Neural cell (in vitro differentiated cells): ENCODE data around the gene PYDC1. TPM values are rescaled to one million over a fixed set of nuclear protein-coding genes. Genes with fewer than 3 reads are reported as not detected.
"Not testable (repeated sequence)": the region's sequence is repeated elsewhere in the genome, so short reads cannot be mapped to it uniquely, and the experiment has no call there.

Source experiments
- H2AFZ ChIP-seq: fragments of 200-600, 300-800 bp; sonication (generic), shearing (Covaris generic); 2 replicates; pipeline ENCODE4 v1.6.0; 2014; ENCODE audit warnings: low read depth, mild to moderate bottlenecking, antibody characterized with exemption, low read length, moderate library complexity
- H3F3A ChIP-seq: fragments of 200-600 bp; shearing (Covaris generic); 2 replicates; pipeline ENCODE4 v1.6.1; 2016; ENCODE audit warnings: mild to moderate bottlenecking, moderate library complexity, mixed read lengths, antibody characterized with exemption, low read length; ENCODE audit not compliant: insufficient read depth, poor library complexity, severe bottlenecking
- H3K27ac ChIP-seq: fragments of 200-600, 300-800 bp; sonication (generic), shearing (Covaris generic); 2 replicates; pipeline ENCODE4 v1.5.1; 2014; ENCODE audit warnings: mild to moderate bottlenecking, low read length, moderate library complexity
- H3K27me3 ChIP-seq: fragments of 300-800, 200-600 bp; sonication (generic), shearing (Covaris generic); 2 replicates; pipeline ENCODE4 v1.6.0; 2014; ENCODE audit warnings: mild to moderate bottlenecking, low read depth, low read length, moderate library complexity; ENCODE audit not compliant: insufficient read depth
- H3K36me3 ChIP-seq: fragments of 300-800, 200-600 bp; sonication (generic), shearing (Covaris generic); 2 replicates; pipeline ENCODE4 v1.5.1; 2014; ENCODE audit warnings: mild to moderate bottlenecking, antibody characterized with exemption, low read length, moderate library complexity; ENCODE audit not compliant: insufficient read depth
- H3K4me2 ChIP-seq: fragments of 300-800, 200-600 bp; sonication (generic), shearing (Covaris generic); 2 replicates; pipeline ENCODE4 v1.6.0; 2014; ENCODE audit warnings: mild to moderate bottlenecking, low read length
- H3K4me3 ChIP-seq: fragments of 300-800, 200-600 bp; sonication (generic), shearing (Covaris generic); 2 replicates; pipeline ENCODE4 v1.5.1; 2014; ENCODE audit warnings: mild to moderate bottlenecking, low read length, moderate library complexity
- H3K79me2 ChIP-seq: fragments of 200-600 bp; shearing (Covaris generic); replicated peaks from 2 replicates; pipeline ENCODE4 v1.6.0; 2014; ENCODE audit warnings: mild to moderate bottlenecking, low read length, moderate library complexity; ENCODE audit not compliant: insufficient read depth
- H3K9ac ChIP-seq: fragments of 300-800, 200-600 bp; sonication (generic), shearing (Covaris generic); 2 replicates; pipeline ENCODE4 v1.6.1; 2016; ENCODE audit warnings: mild to moderate bottlenecking, low read length, mixed read lengths
- H3K9me2 ChIP-seq: fragments of 200-600 bp; shearing (Covaris generic); 2 replicates; pipeline ENCODE4 v1.6.1; 2016; ENCODE audit warnings: mild to moderate bottlenecking, low read length, mixed read lengths; ENCODE audit not compliant: insufficient read depth
- H3K9me3 ChIP-seq: fragments of 200-600, 300-800 bp; sonication (generic), shearing (Covaris generic); 2 replicates; pipeline ENCODE4 v1.6.1; 2016; ENCODE audit warnings: mild to moderate bottlenecking, mixed run types, low read length, moderate library complexity, mixed read lengths
- H4K20me1 ChIP-seq: fragments of 200-600 bp; shearing (Covaris generic); 2 replicates; pipeline ENCODE4 v1.6.1; 2016; ENCODE audit warnings: mild to moderate bottlenecking, mixed run types; ENCODE audit not compliant: insufficient read depth
- CTCF ChIP-seq: fragments of 450-650 bp; IDR thresholded peaks from 2 replicates; pipeline ENCODE4 v1.5.1; 2014; ENCODE audit warnings: antibody characterized with exemption, mild to moderate bottlenecking, moderate library complexity; ENCODE audit not compliant: poor library complexity, severe bottlenecking
- EP300 ChIP-seq: fragments of 450-650 bp; conservative IDR thresholded peaks from 2 replicates; pipeline ENCODE4 v1.6.1; 2014; ENCODE audit warnings: antibody characterized with exemption, mild to moderate bottlenecking, moderate library complexity; ENCODE audit not compliant: poor library complexity, severe bottlenecking
- EZH2 ChIP-seq: fragments of 200-600, 300-800 bp; shearing (Covaris generic), sonication (generic); IDR thresholded peaks from 2 replicates; pipeline ENCODE4 v1.6.1; 2014; ENCODE audit warnings: antibody characterized with exemption, low read length, borderline replicate concordance, mild to moderate bottlenecking; ENCODE audit not compliant: insufficient read depth, poor library complexity, severe bottlenecking
- MXI1 ChIP-seq: fragments of 450-650 bp; conservative IDR thresholded peaks from 2 replicates; pipeline ENCODE4 v1.6.1; 2014; ENCODE audit warnings: antibody characterized with exemption, mild to moderate bottlenecking; ENCODE audit not compliant: poor library complexity, severe bottlenecking
- POLR2AphosphoS5 ChIP-seq: IDR thresholded peaks from 2 replicates; pipeline ENCODE4 v1.6.1; 2012
- RAD21 ChIP-seq: fragments of 450-650 bp; conservative IDR thresholded peaks from 2 replicates; pipeline ENCODE4 v1.6.1; 2014; ENCODE audit warnings: antibody characterized with exemption, mild to moderate bottlenecking, moderate library complexity
- REST ChIP-seq: IDR thresholded peaks from 2 replicates; pipeline ENCODE4 v1.6.1; 2012; ENCODE audit warnings: borderline replicate concordance
- SMC3 ChIP-seq: fragments of 450-650 bp; conservative IDR thresholded peaks from 2 replicates; pipeline ENCODE4 v1.6.1; 2014; ENCODE audit warnings: antibody characterized with exemption, mild to moderate bottlenecking, moderate library complexity; ENCODE audit not compliant: poor library complexity
- TAF1 ChIP-seq: IDR thresholded peaks from 2 replicates; pipeline ENCODE4 v1.6.1; 2012; ENCODE audit warnings: low read depth
- polyA plus RNA-seq: library from polyadenylated mRNA; depleted of rRNA; stranded (reverse); fragments of >200 nt; gene quantifications from 2 replicates; pipeline ENCODE4 v1.2.3, GENCODE V29; 2014

Gene PYDC1
- polyA plus RNA-seq, 1 donor from 2014 or later, result not detected

DNA sequence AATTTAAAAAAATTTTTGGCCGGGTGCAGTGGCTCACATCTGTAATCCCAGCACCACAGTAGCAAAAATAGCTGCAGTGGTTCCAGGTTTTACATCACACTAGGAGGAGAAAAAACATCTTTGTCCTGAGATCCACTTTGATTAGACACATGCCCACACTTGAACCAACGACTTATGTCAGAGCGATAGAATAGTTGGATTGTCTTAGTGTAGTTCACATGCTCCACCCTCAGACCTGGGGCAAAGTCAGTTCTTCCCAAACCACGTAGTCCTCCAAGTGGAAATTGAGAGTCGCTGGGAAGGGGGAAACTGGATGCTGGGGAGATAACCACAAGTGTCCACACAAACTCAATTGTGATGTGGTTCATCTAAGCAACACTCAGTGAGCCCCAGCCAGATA lies 31.4 kb upstream of the PYDC1 start:
- Histone ChIP-seq H3K36me3 (no peaks in the 10 kb centered on the region), H4K20me1 (no peaks in the 10 kb centered on the region), H3F3A (no peaks in the 10 kb centered on the region), H3K9me2 (no peaks in the 10 kb centered on the region), H3K9me3 (no peaks in the 10 kb centered on the region), H3K9ac (no peak overlapping the region), H2AFZ (no peak overlapping the region), H3K27ac (no peak overlapping the region), H3K4me3 (no peak overlapping the region), H3K4me2 (no peak overlapping the region), H3K27me3 (no peaks in the 10 kb centered on the region), H3K79me2 (no peaks in the 10 kb centered on the region)
- no peak for TF ChIP-seq RAD21
- TF ChIP-seq POLR2AphosphoS5, result no peak
- TF ChIP-seq EP300, result no peak
- no peak for TF ChIP-seq SMC3
- no peak for TF ChIP-seq TAF1
- no peak for TF ChIP-seq EZH2
- no peak for TF ChIP-seq REST
- no peak for TF ChIP-seq MXI1
- no peak for TF ChIP-seq CTCF

GRCh38 chr16:31246296-31246695 lies 29.4 kb upstream of the PYDC1 start:
- Histone ChIP-seq H3F3A (no peaks in the 10 kb centered on the region), H3K27ac (no peak overlapping the region), H3K79me2 (no peaks in the 10 kb centered on the region), H4K20me1 (no peaks in the 10 kb centered on the region), H3K4me2 (no peak overlapping the region), H2AFZ (no peak overlapping the region), H3K9me2 (no peaks in the 10 kb centered on the region), H3K36me3 (no peaks in the 10 kb centered on the region), H3K9ac (no peak overlapping the region), H3K9me3 (no peaks in the 10 kb centered on the region), H3K4me3 (no peak overlapping the region), H3K27me3 (no peaks in the 10 kb centered on the region)
- TF ChIP-seq POLR2AphosphoS5, result no peak
- no peak for TF ChIP-seq EP300
- no peak for TF ChIP-seq CTCF
- TF ChIP-seq TAF1, result no peak
- no peak for TF ChIP-seq SMC3
- TF ChIP-seq EZH2, result no peak
- no peak for TF ChIP-seq RAD21
- TF ChIP-seq MXI1, result no peak
- no peak for TF ChIP-seq REST

DNA sequence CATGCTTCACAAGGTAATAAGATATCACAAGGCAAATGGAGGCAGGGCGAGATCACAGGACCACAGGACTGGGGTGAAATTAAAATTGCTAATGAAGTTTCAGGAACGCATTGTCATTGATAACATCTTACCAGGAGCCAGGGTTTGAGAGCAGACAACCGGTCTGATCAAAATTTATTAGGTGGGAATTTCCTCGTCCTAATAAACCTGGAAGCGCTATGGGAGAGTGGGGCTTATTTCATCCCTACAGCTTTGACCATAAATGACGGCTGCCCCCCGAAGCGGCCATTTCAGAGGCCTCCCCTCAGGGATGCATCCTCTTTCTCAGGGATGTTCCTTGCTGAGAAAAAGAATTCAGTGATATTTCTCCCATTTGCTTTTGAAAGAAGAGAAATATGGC lies 28.7 kb upstream of the PYDC1 start:
- H3K79me2 ChIP-seq, H3K4me2 ChIP-seq, H3K27me3 ChIP-seq, H2AFZ ChIP-seq, H3K9ac ChIP-seq, H3F3A ChIP-seq, H4K20me1 ChIP-seq, H3K9me3 ChIP-seq, H3K27ac ChIP-seq, H3K36me3 ChIP-seq, H3K9me2 ChIP-seq, H3K4me3 ChIP-seq: not testable (repeated sequence)
